NCI-H345 treated with DMSO at 0.1 percent for 48 hours (cell line): ENCODE results near the gene LCE7A.

Experiments used
- DNase-seq: peaks from one replicate; lab custom pipeline; 2025; ENCODE audit not compliant: unreplicated experiment; lab: John Stamatoyannopoulos, UW

LCE7A gene

GRCh38 chr1:152879559-152880198 is 19.9 kb downstream of the LCE7A start:
- no peak for DNase-seq

- DNase-seq = no peak
Observed at GRCh38 chr1:152880316-152880715, 20.5 kb downstream of the LCE7A start.

- DNase-seq = no peak
Observed at GRCh38 chr1:152880907-152881306, 21.1 kb downstream of the LCE7A start.

GRCh38 chr1:152884085-152884484 is 24.3 kb downstream of the LCE7A start:
- DNase-seq = no peak

- DNase-seq = no peak
Observed at GRCh38 chr1:152884506-152884905, 24.7 kb downstream of the LCE7A start.

- DNase-seq = no peak
Observed at GRCh38 chr1:152884966-152885624, 25.3 kb downstream of the LCE7A start.

- no peak for DNase-seq
Observed at GRCh38 chr1:152886085-152886484, 26.3 kb downstream of the LCE7A start.

GRCh38 chr1:152886758-152887409 is 27.1 kb downstream of the LCE7A start:
- no peak for DNase-seq

GRCh38 chr1:152888126-152888525 is 28.3 kb downstream of the LCE7A start:
- no peak for DNase-seq

- DNase-seq = no peak
Observed at GRCh38 chr1:152899027-152899426, 39.2 kb downstream of the LCE7A start.

GRCh38 chr1:152899883-152900282 is 40.1 kb downstream of the LCE7A start:
- DNase-seq = no peak

GRCh38 chr1:152901631-152902030 is 41.8 kb downstream of the LCE7A start:
- no peak for DNase-seq

GRCh38 chr1:152902636-152903035 is 42.8 kb downstream of the LCE7A start:
- no peak for DNase-seq

- DNase-seq = no peak
Observed at GRCh38 chr1:152904688-152905440, 45.1 kb downstream of the LCE7A start.

- DNase-seq = no peak
Observed at GRCh38 chr1:152906023-152906565, 46.3 kb downstream of the LCE7A start.

GRCh38 chr1:152907686-152908601 is 48.1 kb downstream of the LCE7A start, which contains the start of gene IVL:
TSS of gene IVL (plus strand) at chr1:152908546. CDS start at chr1:152909798, 1,252 bp downstream.
- DNase-seq = no peak

- no peak for DNase-seq
Observed at GRCh38 chr1:152909206-152909605, 49.4 kb downstream of the LCE7A start.
